ENCODE data around the gene RALGDS.

DNA sequence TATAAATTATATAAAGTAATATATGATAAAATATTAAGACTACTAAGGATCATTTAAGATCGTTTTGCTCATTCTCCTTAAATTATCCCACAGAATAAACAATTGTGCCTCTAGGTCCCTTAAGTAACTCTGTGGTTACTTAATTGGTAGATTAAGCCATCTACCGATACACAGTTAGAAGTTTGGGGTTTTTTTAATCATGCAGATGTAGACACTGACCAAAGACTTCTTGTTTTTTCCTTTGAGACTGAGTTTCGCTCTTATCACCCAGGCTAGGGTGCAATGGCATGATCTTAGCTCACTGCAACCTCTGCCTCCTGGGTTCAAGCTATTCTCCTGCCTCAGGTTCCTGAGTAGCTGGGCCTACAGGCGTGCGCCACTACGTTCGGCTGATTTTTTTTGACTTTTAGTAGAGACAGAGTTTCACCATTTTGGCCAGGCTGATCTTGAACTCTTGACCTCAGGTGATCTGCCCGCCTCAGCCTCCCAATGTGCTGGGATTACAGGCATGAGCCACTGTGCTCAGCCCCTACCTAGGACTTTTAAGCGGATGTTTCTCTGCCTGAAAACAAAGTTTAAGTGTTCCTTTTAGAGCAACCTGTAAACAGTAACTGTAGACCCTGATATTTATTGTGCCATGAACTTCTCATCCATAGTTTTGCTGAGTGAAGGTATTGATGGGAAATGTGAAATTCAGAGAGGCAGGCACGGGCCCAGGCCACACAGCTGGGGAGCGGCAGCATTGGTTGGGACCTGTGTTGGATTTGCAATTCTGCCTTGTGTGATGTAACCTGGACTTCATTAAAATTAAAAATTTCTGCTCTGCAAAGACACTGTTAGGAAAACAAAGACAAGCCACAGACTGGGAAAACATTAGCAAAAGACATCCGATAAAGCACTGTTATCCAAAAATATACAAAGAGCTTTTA lies 47.7 kb downstream of the RALGDS start:
- TF ChIP-seq CTBP1 (IDR thresholded peaks at IDR 0.05; ENCODE audit: borderline replicate concordance) (no peak), ZNF384 (IDR thresholded peaks at IDR 0.05) (no peak), BHLHE40 (IDR thresholded peaks at IDR 0.05; ENCODE audit: borderline replicate concordance) (no peak), FOXA1 (IDR thresholded peaks at IDR 0.05) (no peak), FOXM1 (IDR thresholded peaks at IDR 0.05; ENCODE audit: borderline replicate concordance) (no peak), SP1 (IDR thresholded peaks at IDR 0.05) (no peak), NFRKB (IDR thresholded peaks at IDR 0.05) (no peak), LEF1 (IDR thresholded peaks at IDR 0.05; ENCODE audit: borderline replicate concordance) (no peak), SUZ12 (IDR thresholded peaks at IDR 0.05) (no peak), ARNT (IDR thresholded peaks at IDR 0.05) (no peak), ELF4 (IDR thresholded peaks at IDR 0.05) (no peak)
- TF ChIP-seq, protein P1, sequence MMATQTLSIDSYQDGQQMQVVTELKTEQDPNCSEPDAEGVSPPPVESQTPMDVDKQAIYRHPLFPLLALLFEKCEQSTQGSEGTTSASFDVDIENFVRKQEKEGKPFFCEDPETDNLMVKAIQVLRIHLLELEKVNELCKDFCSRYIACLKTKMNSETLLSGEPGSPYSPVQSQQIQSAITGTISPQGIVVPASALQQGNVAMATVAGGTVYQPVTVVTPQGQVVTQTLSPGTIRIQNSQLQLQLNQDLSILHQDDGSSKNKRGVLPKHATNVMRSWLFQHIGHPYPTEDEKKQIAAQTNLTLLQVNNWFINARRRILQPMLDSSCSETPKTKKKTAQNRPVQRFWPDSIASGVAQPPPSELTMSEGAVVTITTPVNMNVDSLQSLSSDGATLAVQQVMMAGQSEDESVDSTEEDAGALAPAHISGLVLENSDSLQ (IDR thresholded peaks at IDR 0.05): no peak

Data from HEK293T (cell line).